ENCODE measurements around the gene PLA2G4D. TPM values are rescaled to one million over a fixed set of nuclear protein-coding genes. Genes with fewer than 3 reads are reported as not detected.

Gene PLA2G4D
- total and polyA plus RNA-seq, 10 of the 15 experiments (the other 5 are each of a cell fraction or from before 2014, with no cell fraction given): 0.03 TPM; not detected in 9

- TF ChIP-seq ZBTB33 (IDR thresholded peaks at IDR 0.05): no peak
- TF ChIP-seq IRF3 (IDR thresholded peaks at IDR 0.05): no peak
- no peak for TF ChIP-seq JUNB (IDR thresholded peaks at IDR 0.05)
- no peak for TF ChIP-seq ESRRA (IDR thresholded peaks at IDR 0.05; ENCODE audit: low read length)
- TF ChIP-seq PML (IDR thresholded peaks at IDR 0.05; ENCODE audit: low read length): no peak
- TF ChIP-seq SPI1 (IDR thresholded peaks at IDR 0.05; ENCODE audit: borderline replicate concordance, insufficient read depth, low read depth, low read length): no peak
- no peak for TF ChIP-seq MXI1 (IDR thresholded peaks at IDR 0.05; ENCODE audit: low read depth, low read length)
Observed at GRCh38 chr15:42088801-42089640, 5.3 kb downstream of the PLA2G4D start (continued).

Measured in GM12878 (cell line).